ENCODE data around the gene XYLT1.

The XYLT1 gene

DNA sequence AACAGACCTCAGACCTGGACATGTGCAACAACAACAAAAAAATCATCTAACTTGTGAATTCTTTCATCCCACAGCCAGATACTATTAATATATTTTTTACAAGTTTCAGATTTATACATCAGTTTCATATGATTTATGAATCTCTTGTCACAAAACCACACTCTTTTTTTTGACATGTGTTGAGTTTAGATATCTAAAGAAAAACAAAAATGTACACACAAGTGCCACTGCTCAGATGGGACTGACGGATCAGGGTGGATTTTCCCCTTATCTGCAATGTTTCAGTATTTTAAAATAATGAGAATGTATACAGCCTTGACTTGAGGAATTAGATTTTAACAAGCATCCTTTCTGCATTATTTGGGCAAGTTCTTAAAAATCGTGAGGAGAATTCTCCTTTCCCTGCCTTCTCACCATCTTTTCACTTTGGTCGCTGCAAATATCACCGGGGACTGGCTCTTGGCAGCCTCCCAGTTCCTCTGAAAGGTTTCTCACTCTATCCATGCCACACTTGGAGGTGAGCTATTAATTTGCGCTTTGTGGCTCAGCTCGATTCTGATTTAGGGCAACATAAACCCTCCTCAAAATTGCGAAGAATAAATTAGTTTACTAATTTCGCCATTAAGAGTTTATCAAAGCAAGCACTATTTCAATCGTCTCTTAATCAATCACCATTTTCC, 225.7 kb downstream of the XYLT1 start:
- DNase-seq: no peak

- no peak for DNase-seq
These were observed 229.4 kb downstream of the XYLT1 start for GRCh38 chr16:17241264-17241835.

DNA sequence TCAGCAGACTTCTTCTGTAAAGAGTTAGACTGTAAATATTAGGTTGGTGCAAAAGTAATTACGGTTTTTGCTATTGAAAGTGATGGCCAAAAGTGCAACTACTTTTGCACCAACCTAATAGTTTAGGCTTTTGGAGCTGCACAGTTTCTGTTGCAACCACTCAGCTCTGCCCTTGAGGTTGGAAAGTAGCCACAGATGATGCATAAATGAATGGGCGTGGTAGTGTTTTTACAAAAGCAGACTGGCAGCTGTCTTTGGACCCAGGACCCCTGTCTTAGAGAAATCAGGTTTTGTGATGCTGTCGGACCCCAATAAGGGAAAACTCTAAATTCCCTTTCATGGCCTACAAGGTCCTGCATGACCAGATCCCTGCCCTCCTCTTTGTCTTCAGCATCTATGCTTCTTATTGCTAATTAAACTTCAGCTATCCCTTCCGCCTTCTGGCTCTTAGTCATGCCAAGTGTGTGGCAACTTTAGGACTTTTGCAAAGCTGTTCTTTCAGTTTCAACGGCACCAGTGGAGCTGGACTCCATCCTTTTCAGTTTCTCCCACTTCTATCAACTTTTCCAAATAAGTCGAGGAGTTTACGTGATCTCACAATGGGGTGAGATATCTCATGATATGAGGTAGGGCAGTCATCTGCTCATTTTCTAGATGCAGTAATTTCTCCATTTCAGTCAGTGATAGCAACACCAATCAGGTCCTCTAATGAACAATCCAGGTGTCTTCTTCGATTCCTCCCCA, 232.3 kb downstream of the XYLT1 start:
- DNase-seq: no peak

GRCh38 chr16:17237350-17237944, 233.3 kb downstream of the XYLT1 start:
- no peak for DNase-seq

GRCh38 chr16:17235147-17235815, 235.5 kb downstream of the XYLT1 start:
- no peak for DNase-seq

GRCh38 chr16:17233318-17234002, 237.3 kb downstream of the XYLT1 start:
- no peak for DNase-seq

- no peak for DNase-seq
These were observed 238.3 kb downstream of the XYLT1 start for GRCh38 chr16:17232487-17232886.

DNA sequence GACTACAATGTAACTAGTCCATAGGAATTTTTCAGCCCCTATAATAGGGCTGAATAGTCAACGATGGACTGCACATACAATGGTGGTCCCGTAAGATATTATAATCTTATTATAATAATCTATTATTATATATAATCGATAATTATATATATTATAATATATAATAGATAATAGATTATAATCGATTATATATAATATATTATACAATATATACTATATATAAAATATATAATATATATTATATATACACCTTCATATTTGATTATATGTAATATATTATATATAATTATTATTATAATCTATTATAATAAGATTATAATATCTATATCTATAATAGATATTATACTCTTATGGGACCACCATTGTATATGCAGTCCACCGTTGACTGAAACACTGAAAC, 238.8 kb downstream of the XYLT1 start:
- no peak for DNase-seq

GRCh38 chr16:17230932-17231581, 239.7 kb downstream of the XYLT1 start:
- DNase-seq: no peak

- no peak for DNase-seq
These were observed 241.0 kb downstream of the XYLT1 start for GRCh38 chr16:17229766-17230165.

GRCh38 chr16:17229131-17229530, 241.6 kb downstream of the XYLT1 start:
- DNase-seq: no peak

DNA sequence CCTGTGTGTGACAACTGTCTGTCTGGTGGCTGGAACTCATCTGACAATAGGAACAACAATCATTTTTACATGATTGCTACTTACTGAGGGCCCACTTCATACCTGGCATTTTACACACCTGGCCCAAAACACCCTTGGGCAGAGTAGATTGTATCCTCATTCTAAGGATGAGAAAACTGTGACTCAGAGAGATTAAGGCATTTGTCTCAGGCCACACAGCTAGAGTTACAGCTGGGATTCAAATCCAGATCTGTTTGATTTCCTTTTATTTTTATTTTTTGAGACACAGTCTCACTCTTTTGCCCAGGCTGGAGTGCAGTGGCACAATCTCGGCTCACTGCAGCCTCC, 242.1 kb downstream of the XYLT1 start:
- DNase-seq: no peak

GRCh38 chr16:17228048-17228707, 242.6 kb downstream of the XYLT1 start:
- DNase-seq: no peak

- DNase-seq: no peak
These were observed 243.5 kb downstream of the XYLT1 start for GRCh38 chr16:17227278-17227677.

DNA sequence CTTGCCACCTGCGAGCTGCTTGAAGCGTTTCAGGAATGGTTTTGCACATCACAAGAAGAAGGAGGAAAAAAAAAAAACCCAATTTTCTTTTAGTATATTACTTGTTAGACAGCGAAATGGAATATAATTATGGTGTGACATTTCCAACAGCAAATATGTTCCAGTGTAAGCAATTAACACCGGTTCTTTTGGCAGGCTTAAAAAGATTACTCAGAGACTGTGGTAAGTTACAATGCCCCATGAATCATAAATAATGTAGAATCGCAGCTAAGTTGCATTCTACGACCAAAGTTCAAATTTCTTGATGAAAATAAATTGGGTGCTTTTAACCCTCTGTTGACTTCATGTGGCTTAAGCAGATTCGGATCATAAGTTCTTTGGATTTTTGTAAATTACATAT, 245.2 kb downstream of the XYLT1 start:
- DNase-seq: no peak

DNA sequence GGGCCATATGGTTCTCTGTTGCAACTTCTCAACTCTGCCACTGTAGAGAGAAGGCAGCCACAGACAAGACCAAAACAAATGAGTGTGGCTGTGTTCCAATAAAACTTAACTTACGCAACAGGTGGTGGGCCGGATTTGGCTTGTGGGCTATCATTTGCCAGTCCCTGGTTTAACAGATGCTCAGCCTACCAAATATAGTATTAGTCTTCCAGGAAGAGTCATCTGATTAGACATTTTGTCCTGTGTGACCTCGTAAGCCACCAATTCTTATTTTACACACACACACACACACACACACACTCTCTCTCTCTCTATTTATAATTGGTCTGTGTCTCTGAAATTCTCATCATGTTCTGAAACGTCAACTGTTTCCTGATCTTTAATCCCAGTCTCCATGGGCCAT, 245.9 kb downstream of the XYLT1 start:
- DNase-seq: no peak

GRCh38 chr16:17224350-17224749, 246.4 kb downstream of the XYLT1 start:
- no peak for DNase-seq

- DNase-seq: no peak
These were observed 247.2 kb downstream of the XYLT1 start for GRCh38 chr16:17223576-17223975.

GRCh38 chr16:17222871-17223401, 247.8 kb downstream of the XYLT1 start:
- DNase-seq: no peak

DNA sequence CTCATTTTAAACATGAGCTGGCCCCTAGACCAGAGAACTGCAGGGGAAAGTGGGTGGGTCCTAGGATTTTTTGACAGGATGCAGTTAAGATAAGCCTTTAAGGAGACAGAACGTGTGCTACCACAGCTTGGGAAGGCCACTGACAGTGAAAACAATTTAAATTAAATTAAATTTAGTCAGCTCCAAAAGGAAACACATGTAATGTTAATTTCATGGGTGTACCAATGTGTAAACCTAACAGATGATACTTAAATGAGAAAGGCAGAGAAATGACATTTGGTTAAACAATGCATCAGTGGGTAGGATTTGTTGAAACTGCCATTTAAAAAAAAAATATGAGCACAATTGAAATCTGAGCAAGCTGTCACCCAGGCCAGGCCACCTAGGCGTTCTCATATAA, 250.8 kb downstream of the XYLT1 start:
- DNase-seq: no peak

DNA sequence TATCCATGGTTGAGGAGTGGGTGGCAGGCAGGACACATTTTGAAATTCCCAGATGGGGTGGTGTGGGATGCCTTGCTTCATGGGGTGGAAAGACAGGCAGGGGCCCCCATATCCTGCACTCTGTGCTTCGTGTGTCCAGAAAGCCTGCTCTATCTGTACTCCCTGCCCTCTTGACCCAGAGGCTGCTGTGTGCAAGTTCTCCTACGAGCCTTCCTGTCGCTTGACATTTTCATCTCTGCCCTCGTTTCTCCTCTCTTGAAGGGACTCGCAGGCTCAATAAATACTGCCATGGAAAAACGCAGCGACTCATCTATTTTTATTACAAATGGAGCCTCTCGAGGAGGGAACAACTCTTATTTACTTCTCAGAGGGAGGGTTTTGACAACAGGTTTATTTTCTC, 254.8 kb downstream of the XYLT1 start:
- DNase-seq: no peak

All from NCI-H748 treated with DMSO at 0.1 percent for 48 hours (cell line).